Memory B cell (primary cell): ENCODE data around the gene TSSK6.

Source experiments
- ATAC-seq: fragments of 150-1000 bp; cut with Tn5 transposase; 2 replicates; pipeline ENCODE4 v1.10.0; 2021; ENCODE audit warnings: low read depth, mild to moderate bottlenecking, moderate library complexity
- DNase-seq, 2 donors: peaks; one replicate each; pipeline ENCODE4 v3.0.0; 2022; ENCODE audit warnings: low spot score in 2 of 2
- H3K27ac Mint-ChIP-seq: one replicate; pipeline ENCODE4 v1.8.0; 2022; ENCODE audit warnings: mild to moderate bottlenecking, moderate library complexity, mixed read lengths
- H3K27me3 Mint-ChIP-seq: one replicate; pipeline ENCODE4 v1.8.0; 2022; ENCODE audit warnings: mixed read lengths
- H3K36me3 Mint-ChIP-seq: one replicate; pipeline ENCODE4 v1.8.0; 2022; ENCODE audit warnings: mild to moderate bottlenecking, mixed read lengths
- H3K4me1 Mint-ChIP-seq: one replicate; pipeline ENCODE4 v1.8.0; 2022; ENCODE audit warnings: mixed read lengths
- H3K4me3 Mint-ChIP-seq: one replicate; pipeline ENCODE4 v1.8.0; 2022; ENCODE audit warnings: mild to moderate bottlenecking, moderate library complexity, mixed read lengths
- H3K9me3 Mint-ChIP-seq: one replicate; pipeline ENCODE4 v1.8.0; 2022; ENCODE audit warnings: mixed read lengths

TSSK6 gene

DNA sequence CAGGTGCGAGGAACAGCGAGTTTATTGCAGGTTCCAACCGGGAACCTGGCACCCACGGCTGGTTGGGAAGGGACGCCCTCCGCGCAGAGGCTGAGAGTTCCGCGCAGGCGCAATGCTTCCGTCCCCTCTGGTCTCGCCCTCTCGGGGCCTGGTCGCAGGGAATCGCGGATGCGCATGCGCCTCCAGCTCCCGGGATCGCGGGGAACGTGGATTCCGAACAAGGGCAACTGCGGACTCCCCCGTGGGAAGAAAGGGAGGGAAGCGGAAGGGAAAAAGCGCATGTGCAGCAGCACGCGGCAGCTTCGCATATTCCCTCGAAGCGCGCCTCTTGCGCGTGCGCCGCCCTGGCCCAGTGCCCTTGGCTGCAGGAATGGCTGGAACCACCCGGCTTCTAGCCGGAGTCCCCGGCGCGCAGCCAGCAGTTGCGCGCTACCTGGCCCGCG, 1.1 kb downstream of the TSSK6 start:
- H3K36me3 Mint-ChIP-seq, result peaks cover 2% of the 10 kb centered on the region
- no peaks in the 10 kb centered on the region for H3K9me3 Mint-ChIP-seq
- H3K27me3 Mint-ChIP-seq, result no peaks in the 10 kb centered on the region
- peak overlapping the region; percentile 62 for H3K4me3 Mint-ChIP-seq
- ATAC-seq, result no peak
- H3K4me1 Mint-ChIP-seq, result peaks cover 5% of the 10 kb centered on the region
- no peak overlapping the region for H3K27ac Mint-ChIP-seq
- no peak for DNase-seq

DNA sequence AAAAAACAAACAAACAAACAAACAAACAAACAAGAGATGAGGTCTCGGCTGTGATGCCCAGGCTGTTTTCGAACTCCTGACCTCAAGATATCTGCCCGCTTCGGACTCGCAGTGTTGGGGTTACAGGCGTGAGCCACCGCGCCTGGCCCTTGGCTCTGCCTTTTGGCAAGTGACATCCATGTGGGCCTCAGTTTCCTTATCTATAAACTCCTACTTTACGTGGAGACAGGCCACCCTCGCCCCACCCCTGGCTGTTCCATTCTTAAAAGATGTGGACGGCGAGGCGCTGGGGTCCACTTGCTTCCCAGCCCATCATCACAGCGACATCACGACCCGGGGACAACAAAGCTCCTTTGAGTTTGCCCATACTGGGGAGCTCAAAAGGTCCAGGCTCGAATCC, 1.7 kb downstream of the TSSK6 start:
- Mint-ChIP-seq H3K27ac (no peak overlapping the region), H3K27me3 (no peaks in the 10 kb centered on the region), H3K4me1 (peaks cover 3% of the 10 kb centered on the region), H3K36me3 (no peaks in the 10 kb centered on the region), H3K9me3 (no peaks in the 10 kb centered on the region), H3K4me3 (no peak overlapping the region)
- DNase-seq (no peak), ATAC-seq (no peak)

DNA sequence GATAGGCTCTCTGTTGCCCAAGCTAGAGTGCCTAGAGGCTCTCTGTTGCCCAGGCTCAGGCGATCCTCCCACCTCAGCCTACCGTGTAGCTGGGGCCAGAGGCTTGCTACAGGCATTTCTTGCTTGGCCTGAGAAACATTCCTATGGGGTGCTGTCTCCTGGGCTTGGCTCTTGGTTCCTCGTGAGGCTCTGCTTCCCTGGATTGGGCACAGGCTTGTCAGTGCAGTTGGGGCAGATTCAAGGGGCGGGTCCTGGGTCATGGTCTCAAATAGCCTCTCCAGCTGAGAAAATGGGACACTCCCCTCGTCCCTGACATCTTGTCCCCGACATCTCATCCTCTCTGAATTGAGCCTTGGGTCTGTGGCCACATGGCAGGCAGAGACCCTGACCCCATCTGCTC, 4.9 kb downstream of the TSSK6 start:
- no peak for DNase-seq
- Mint-ChIP-seq H3K36me3 (peaks cover 6% of the 10 kb centered on the region), H3K4me3 (no peak overlapping the region), H3K27ac (no peak overlapping the region), H3K27me3 (no peaks in the 10 kb centered on the region), H3K4me1 (no peaks in the 10 kb centered on the region), H3K9me3 (no peaks in the 10 kb centered on the region)
- ATAC-seq, result no peak

DNA sequence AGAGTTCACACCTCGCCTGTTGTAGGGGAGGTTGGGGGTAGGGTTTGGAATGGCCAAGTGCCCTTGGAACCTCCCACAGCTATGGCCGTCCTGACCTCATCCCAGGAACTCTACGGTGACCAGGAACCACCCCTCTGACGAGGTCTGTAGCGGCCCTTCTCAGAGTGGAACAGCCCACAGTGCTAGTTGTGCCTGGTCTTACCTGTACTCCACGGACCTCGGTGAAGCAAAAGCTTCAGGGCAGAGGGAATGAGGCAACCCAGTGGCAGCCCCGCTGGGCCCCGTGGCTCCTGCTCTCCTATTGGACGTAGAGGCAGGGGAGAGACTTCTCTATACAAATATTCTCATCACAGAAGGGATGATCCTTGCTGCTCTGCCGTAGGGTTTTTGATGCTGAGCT, 7.1 kb downstream of the TSSK6 start:
- no peak overlapping the region for H3K27ac Mint-ChIP-seq
- ATAC-seq (no peak), DNase-seq (no peak)
- no peak overlapping the region for H3K4me3 Mint-ChIP-seq
- H3K27me3 Mint-ChIP-seq, result no peaks in the 10 kb centered on the region
- no peaks in the 10 kb centered on the region for H3K4me1 Mint-ChIP-seq
- no peaks in the 10 kb centered on the region for H3K9me3 Mint-ChIP-seq
- H3K36me3 Mint-ChIP-seq, result peaks cover 14% of the 10 kb centered on the region

DNA sequence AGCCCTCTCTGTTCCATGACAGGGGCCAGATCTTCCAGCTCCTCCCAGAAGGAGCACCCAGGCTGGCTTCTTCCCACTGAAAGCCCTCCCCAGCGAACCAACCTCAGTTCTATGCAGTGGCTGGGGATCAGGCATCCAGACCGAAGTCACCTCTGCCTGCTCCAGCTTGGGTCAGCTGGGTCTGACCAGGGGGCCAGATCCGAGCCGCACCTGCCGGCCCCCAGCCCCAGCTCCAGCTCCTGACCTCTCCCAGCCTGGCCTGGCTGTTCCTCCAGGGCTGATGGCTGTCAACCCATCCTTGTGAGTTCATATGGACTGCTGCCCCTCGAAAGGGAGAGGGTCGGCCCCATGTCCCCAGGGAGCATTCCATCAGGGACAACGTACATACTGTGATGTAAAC, 8.0 kb downstream of the TSSK6 start:
- Mint-ChIP-seq H3K27ac (no peak overlapping the region), H3K36me3 (peaks cover 22% of the 10 kb centered on the region), H3K27me3 (no peaks in the 10 kb centered on the region)

DNA sequence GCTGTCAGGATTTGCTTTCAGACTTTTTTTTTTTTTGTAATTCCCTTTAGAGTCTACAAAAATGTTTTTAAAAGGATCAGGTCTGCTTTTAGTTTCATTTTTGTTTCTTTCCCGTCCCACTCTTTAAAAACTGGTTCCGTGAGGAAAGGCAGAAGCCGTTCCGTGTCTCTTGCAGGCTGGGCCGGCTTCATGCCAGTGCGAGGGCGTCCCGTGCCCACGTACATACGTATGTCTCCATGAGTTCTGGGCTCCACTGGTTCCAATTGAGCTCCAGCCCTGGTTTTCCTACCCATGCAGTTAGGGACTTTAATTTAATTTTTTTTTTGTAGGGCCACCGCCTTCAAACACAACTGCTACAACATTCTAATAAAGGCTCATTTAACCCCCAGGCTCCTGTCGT, 8.8 kb downstream of the TSSK6 start:
- no peak for ATAC-seq
- no peaks in the 10 kb centered on the region for H3K9me3 Mint-ChIP-seq
- DNase-seq, result no peak
- peaks cover 26% of the 10 kb centered on the region for H3K36me3 Mint-ChIP-seq
- no peak overlapping the region for H3K27ac Mint-ChIP-seq
- H3K4me3 Mint-ChIP-seq, result no peak overlapping the region
- H3K27me3 Mint-ChIP-seq, result no peaks in the 10 kb centered on the region
- no peaks in the 10 kb centered on the region for H3K4me1 Mint-ChIP-seq

More for the DNA sequence above, 8.0 kb downstream of the TSSK6 start:
- ATAC-seq (no peak), DNase-seq (no peak)
- Mint-ChIP-seq H3K9me3 (no peaks in the 10 kb centered on the region), H3K4me1 (no peaks in the 10 kb centered on the region), H3K4me3 (no peak overlapping the region)

DNA sequence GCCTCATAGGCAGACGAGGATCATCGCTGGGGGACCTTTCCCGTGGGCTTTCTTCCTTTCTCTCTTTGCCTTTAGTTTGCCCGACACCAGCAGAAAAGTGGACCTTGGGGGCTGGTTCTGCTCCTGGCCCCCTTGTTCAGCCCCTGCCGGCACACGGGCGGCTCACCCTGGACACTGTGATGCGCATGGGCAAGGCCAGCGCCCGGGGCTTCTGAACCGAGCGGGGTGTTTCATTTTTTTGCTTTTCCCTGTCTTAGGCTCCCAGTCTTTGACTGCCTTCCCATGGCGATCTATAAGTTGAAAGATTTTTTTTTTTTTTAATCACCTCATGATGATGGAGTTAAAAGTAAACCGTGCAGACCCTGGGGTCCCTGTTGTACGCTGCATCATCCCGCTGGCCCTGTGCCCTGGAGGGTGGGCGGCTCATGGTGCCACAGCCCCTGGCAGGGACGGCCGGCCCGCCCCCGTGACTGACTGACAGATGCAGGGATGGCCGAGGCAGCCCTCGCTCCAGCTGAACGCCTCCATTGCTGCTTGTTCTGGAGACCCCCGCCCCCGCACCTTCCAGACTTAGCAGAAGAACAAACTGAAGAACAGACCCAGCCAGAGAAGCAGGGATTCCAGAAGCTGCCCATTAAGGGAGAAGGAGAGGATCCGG, 9.6 kb downstream of the TSSK6 start:
- no peaks in the 10 kb centered on the region for H3K27me3 Mint-ChIP-seq
- H3K4me1 Mint-ChIP-seq, result no peaks in the 10 kb centered on the region
- H3K9me3 Mint-ChIP-seq, result no peaks in the 10 kb centered on the region
- no peak for DNase-seq
- no peak for ATAC-seq
- H3K27ac Mint-ChIP-seq, result no peak overlapping the region
- H3K4me3 Mint-ChIP-seq, result no peak overlapping the region
- peaks cover 30% of the 10 kb centered on the region for H3K36me3 Mint-ChIP-seq

DNA sequence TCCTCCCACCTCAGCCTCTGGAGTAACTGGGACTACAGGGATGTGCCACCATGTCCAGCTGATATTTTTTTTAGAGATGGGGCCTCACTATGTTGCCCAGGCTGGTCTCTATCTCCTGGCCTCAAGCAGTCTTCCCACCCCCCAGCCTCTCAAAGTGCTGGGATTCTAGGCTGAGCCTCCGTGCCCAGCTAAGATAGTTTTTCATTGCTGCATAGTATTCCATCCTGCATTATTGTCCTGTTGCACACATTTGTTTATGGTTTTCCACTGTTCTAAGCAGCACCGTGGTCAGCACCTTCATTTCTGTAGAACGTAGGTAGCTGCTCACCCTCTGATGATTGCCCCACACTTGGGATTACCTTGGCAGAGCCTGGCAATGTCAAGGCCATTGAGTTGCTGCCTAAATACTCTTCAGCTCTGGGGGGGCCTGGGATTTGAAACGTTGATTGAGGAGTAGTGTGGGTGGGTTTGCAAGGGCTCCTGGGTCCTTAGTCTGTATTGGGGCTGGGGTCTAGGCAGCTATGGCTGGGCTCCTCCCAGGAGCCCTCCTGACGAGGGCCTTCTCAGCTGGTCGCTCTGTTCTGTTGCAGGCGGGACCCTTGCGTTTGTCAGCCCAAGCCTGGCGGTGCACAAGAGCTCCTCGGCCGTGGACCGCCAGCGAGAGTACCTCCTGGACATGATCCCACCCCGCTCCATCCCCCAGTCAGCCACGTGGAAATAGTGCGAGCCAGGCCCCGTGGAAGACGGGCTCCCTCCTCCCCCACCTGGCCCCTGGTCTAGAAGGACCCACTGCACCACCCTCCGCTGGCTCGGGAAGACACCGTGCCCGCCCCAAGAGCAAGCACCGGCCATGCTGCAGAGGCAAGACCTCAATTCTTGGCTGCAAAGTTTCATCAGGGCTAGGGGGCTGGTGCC, 10.3 kb downstream of the TSSK6 start:
- ATAC-seq (no peak), DNase-seq (no peak)
- Mint-ChIP-seq H3K9me3 (no peaks in the 10 kb centered on the region), H3K27ac (no peak overlapping the region), H3K4me1 (no peaks in the 10 kb centered on the region), H3K4me3 (no peak overlapping the region), H3K36me3 (peaks cover 30% of the 10 kb centered on the region), H3K27me3 (no peaks in the 10 kb centered on the region)

DNA sequence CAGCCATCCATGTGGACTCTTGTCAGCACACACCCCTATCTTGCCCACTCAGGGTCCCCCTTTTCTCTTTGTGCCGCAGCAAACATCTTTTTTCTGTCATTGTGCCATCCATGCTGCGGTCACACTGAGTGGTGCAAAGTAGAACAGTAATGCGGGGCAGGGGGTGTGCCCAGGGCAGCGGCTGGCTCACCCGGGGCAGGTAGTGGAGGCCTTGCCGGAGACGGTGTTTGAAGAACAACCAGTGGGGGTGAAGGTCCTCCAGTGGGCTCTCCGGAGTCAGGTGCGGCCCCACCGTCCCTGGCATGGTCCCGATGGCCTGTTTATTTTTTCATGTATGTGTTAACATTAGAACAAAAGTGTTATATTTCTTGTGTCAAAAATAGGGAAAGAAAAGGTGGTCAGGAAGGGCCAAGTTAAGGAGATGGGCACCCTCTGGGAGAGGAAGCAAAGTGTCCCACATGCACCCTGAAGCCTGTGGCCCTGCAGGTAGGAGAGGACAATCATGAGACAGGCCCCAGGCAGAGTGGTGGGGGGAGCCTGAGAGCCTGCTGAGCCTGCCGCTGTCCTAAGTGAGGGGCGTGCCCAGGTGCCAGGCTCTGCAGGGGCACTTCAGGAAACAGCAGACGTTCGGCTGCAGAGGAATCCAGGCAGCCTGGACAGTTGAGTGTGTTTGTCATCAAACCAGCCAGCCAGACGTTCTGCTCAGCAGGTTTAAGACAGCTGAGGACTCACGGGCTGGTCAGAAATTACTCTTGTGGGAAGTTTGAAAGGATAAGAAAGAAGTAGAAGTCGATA, 12.3 kb downstream of the TSSK6 start:
- Mint-ChIP-seq H3K4me1 (no peaks in the 10 kb centered on the region), H3K4me3 (no peak overlapping the region), H3K27ac (peak overlapping the region; percentile 62), H3K9me3 (no peaks in the 10 kb centered on the region), H3K27me3 (no peaks in the 10 kb centered on the region), H3K36me3 (peaks cover 30% of the 10 kb centered on the region)
- no peak for DNase-seq
- ATAC-seq, result no peak

DNA sequence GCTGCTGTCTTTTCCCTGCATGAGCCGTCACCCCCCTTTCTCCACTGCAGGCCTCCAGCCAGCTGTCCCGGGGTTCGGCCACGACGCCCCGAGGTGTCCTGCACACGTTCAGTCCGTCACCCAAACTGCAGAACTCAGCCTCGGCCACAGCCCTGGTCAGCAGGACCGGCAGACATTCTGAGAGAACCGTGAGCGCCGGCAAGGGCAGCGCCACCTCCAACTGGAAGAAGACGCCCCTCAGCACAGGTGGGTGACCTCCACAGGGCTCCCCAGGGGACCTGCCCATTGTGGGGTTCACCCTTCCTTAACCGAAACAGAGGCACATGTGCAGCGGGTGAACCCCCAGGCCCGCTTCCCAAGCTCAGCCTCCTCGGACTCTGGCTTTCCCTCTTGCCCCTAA, 13.1 kb downstream of the TSSK6 start:
- Mint-ChIP-seq H3K4me3 (no peak overlapping the region), H3K9me3 (no peaks in the 10 kb centered on the region), H3K27me3 (no peaks in the 10 kb centered on the region), H3K4me1 (no peaks in the 10 kb centered on the region), H3K27ac (no peak overlapping the region), H3K36me3 (peaks cover 25% of the 10 kb centered on the region)
- DNase-seq, result no peak
- no peak for ATAC-seq

DNA sequence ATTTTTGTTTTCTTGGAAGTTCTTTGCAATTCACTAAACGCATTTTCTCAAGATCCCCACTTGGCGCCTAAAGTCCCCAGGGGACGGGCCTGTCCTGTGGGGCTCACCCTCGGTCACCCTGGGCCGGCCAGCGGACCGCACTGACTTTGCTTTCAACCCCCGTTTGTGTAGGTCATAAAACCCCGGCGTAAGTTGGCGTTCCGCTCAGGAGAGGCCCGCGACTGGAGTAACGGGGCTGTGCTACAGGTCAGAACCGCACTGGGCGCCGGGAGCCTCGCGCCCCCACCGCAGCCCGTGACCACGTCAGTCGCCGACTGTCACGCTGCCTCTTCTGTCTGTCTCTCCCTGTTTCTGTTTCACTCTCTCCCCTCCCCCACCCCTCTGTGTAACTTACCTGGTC, 13.6 kb downstream of the TSSK6 start:
- Mint-ChIP-seq H3K27me3 (no peaks in the 10 kb centered on the region), H3K4me1 (no peaks in the 10 kb centered on the region), H3K36me3 (peaks cover 25% of the 10 kb centered on the region), H3K9me3 (no peaks in the 10 kb centered on the region), H3K4me3 (no peak overlapping the region), H3K27ac (no peak overlapping the region)
- DNase-seq (no peak), ATAC-seq (no peak)

DNA sequence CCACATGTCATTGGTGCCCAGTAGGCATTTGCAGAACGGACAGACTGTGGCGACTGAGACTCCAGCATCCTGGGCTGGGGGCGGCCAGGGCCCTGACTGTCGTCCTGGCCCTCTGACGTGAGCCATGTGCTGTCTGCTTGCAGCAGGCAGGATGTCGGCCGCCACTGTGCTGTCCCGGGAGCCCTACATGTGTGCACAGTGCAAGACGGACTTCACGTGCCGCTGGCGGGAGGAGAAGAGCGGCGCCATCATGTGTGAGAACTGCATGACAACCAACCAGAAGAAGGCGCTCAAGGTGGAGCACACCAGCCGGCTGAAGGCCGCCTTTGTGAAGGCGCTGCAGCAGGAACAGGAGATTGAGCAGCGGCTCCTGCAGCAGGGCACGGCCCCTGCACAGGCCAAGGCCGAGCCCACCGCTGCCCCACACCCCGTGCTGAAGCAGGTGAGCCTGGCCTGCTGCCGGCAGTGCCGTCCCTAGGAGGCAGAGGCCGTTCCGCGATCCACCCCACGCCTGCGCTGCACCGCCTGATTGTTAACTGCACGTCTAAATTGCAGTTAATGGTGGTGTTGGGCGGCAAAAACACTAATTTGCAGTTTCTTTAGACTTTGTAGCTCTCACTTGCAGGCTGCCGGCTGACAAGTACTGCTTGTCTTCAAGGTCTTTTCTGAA, 14.2 kb downstream of the TSSK6 start:
- no peak for DNase-seq
- no peaks in the 10 kb centered on the region for H3K9me3 Mint-ChIP-seq
- H3K27me3 Mint-ChIP-seq, result no peaks in the 10 kb centered on the region
- H3K27ac Mint-ChIP-seq, result no peak overlapping the region
- H3K36me3 Mint-ChIP-seq, result peaks cover 26% of the 10 kb centered on the region
- H3K4me1 Mint-ChIP-seq, result no peaks in the 10 kb centered on the region
- ATAC-seq, result no peak
- no peak overlapping the region for H3K4me3 Mint-ChIP-seq

DNA sequence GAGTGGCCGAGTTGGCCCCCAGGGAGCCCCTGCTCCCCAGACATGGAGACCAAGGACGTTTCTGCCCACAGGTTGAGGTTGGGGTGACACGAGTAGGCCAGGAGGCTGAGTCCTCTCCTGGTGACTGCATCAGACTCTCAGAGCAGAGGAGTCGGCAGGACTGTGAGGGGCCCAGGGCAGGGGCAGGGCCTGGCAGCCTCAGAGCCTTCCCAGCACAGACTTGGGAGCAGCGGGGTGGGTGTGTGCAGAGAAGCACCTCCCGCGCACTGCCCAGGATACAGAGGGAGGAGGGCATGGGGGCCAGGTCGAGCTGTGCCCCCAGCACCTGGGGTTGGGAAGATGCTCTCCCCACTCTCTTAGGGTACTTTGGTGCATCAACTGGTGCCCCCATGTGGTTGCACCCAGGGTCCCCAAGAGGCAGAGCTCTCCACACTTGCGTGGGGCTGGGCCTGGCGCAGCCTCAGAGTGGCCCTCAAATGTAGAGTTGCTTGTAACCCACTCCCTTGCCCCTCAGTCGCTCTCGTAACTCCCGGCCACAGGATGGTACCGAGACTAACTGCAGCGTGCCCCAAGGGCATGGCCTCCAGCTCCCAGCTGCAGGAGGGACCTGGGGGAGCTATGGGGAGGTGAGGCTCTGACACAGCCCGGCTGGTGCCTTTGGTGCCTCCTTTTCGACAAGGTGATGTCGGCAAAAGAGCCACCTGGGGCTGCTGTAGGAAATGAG, 15.9 kb downstream of the TSSK6 start:
- no peaks in the 10 kb centered on the region for H3K9me3 Mint-ChIP-seq
- H3K27me3 Mint-ChIP-seq, result no peaks in the 10 kb centered on the region
- DNase-seq, result no peak
- ATAC-seq, result no peak
- H3K4me3 Mint-ChIP-seq, result no peak overlapping the region
- peaks cover 26% of the 10 kb centered on the region for H3K36me3 Mint-ChIP-seq
- H3K4me1 Mint-ChIP-seq, result no peaks in the 10 kb centered on the region
- H3K27ac Mint-ChIP-seq, result no peak overlapping the region
